BE2C (cell line): ENCODE data around the gene MAP4K5.
"Not testable (repeated sequence)": the region's sequence is repeated elsewhere in the genome, so short reads cannot be mapped to it uniquely, and the experiment has no call there.

Experiments used
- DNase-seq: peaks from one replicate; pipeline ENCODE4 v3.0.0-alpha.2; 2020
- H3K27me3 ChIP-seq: fragments of 250-450 bp; sonication (Bioruptor Pico); 2 replicates; pipeline ENCODE4 v1.5.1; 2020; ENCODE audit warnings: mild to moderate bottlenecking
- H3K36me3 ChIP-seq: fragments of 250-450 bp; sonication (Bioruptor Pico); 2 replicates; pipeline ENCODE4 v1.5.1; 2020; ENCODE audit warnings: mild to moderate bottlenecking
- H3K4me1 ChIP-seq: fragments of 250-450 bp; sonication (Bioruptor Pico); 2 replicates; pipeline ENCODE4 v1.5.1; 2020
- H3K4me3 ChIP-seq: 2 replicates; pipeline ENCODE4 v1.5.1; 2011; ENCODE audit warnings: low read depth, low read length
- H3K9me3 ChIP-seq: fragments of 250-450 bp; sonication (Bioruptor Pico); 2 replicates; pipeline ENCODE4 v1.5.1; 2020
- TF ChIP-seq, protein P1 (sequence below): IDR thresholded peaks from 2 replicates; pipeline ENCODE4 v1.5.1; 2012; ENCODE audit warnings: mild to moderate bottlenecking, low read depth, low read length

The MAP4K5 gene

GRCh38 chr14:50545618-50546017 is 13.2 kb upstream of the MAP4K5 start:
- no peaks in the 10 kb centered on the region for H3K9me3 ChIP-seq
- TF ChIP-seq, protein P1, sequence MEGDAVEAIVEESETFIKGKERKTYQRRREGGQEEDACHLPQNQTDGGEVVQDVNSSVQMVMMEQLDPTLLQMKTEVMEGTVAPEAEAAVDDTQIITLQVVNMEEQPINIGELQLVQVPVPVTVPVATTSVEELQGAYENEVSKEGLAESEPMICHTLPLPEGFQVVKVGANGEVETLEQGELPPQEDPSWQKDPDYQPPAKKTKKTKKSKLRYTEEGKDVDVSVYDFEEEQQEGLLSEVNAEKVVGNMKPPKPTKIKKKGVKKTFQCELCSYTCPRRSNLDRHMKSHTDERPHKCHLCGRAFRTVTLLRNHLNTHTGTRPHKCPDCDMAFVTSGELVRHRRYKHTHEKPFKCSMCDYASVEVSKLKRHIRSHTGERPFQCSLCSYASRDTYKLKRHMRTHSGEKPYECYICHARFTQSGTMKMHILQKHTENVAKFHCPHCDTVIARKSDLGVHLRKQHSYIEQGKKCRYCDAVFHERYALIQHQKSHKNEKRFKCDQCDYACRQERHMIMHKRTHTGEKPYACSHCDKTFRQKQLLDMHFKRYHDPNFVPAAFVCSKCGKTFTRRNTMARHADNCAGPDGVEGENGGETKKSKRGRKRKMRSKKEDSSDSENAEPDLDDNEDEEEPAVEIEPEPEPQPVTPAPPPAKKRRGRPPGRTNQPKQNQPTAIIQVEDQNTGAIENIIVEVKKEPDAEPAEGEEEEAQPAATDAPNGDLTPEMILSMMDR: no peak
- no peaks in the 10 kb centered on the region for H3K27me3 ChIP-seq
- no peak overlapping the region for H3K4me3 ChIP-seq
- DNase-seq: no peak
- peaks cover 5% of the 10 kb centered on the region; the same call in 1 of the 2 replicates for H3K4me1 ChIP-seq
- H3K36me3 ChIP-seq: no peaks in the 10 kb centered on the region

DNA sequence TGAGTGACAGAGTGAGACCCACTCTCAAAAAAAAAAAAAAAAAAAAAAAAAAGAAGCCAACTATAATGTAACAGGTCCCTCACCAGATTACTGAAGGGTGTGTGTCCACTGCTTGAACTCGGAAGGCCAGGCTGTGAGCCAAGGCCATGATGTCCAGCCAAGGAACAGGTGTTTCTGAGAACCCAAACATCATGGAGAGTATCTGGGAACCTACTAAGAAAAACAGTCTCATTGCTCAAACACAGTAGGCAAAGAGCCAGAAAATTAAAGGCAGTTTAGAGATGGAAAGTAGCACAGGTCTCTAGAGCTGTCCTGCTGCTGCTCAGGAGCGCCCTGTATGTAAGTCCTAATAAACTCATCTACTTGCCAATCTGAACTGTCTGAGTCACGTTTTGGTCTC is 12.5 kb upstream of the MAP4K5 start:
- TF ChIP-seq, protein P1: no peak
- DNase-seq: no peak
- Histone ChIP-seq H3K9me3 (no peaks in the 10 kb centered on the region), H3K4me1 (peaks cover 5% of the 10 kb centered on the region; the same call in 1 of the 2 replicates), H3K4me3 (no peak overlapping the region), H3K27me3 (no peaks in the 10 kb centered on the region), H3K36me3 (no peaks in the 10 kb centered on the region)

- Histone ChIP-seq H3K27me3 (no peaks in the 10 kb centered on the region), H3K4me3 (no peak overlapping the region), H3K9me3 (no peaks in the 10 kb centered on the region; the same call in 1 of the 2 replicates), H3K4me1 (peaks cover 5% of the 10 kb centered on the region; the same call in 1 of the 2 replicates), H3K36me3 (no peaks in the 10 kb centered on the region)
- DNase-seq: peak; percentile 50
- TF ChIP-seq, protein P1: peak; percentile 66
Measured at GRCh38 chr14:50542941-50543418, 10.6 kb upstream of the MAP4K5 start.

DNA sequence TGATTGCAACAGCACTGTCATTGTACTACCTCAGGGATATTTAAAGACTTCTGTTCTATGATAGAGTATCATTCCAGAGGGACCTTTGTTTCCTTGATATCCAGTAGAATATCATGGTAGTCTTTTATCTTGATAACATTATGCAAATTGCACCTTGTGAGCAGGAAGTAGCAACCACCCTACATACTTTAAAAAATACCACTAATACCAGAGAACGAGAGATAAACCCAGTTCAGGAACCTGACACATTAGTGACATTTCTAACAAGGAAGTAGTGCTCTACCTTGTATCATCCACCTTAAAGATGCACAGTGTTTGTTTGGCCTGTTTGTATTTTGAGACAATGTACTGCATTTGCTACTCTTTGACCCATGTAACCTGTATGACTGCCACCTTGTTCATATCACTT is 8.8 kb upstream of the MAP4K5 start:
- Histone ChIP-seq H3K4me3 (no peak overlapping the region), H3K27me3 (no peaks in the 10 kb centered on the region), H3K9me3 (no peaks in the 10 kb centered on the region; the same call in 1 of the 2 replicates), H3K4me1 (peaks cover 5% of the 10 kb centered on the region; the same call in 1 of the 2 replicates), H3K36me3 (no peaks in the 10 kb centered on the region)
- DNase-seq: no peak
- TF ChIP-seq, protein P1: no peak

DNA sequence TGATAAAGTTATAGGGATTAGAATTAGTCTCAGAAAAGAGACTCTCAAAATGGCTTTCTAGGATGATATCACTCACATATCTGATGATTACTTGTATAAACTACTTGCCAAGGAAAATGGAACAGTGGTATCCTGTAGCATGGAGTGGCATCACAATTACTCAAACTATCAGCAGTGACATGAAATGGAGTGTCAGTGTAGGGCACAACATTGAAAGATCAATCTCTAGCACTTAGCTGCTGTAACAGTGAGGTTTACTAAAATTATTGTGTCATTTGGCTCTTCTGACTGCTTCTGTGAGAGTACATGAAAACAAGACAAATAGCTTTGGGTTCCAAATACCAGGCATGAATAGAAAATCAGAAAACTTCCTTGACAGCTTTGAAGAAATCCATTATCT is 6.7 kb upstream of the MAP4K5 start:
- TF ChIP-seq, protein P1: no peak
- no peak for DNase-seq
- Histone ChIP-seq H3K9me3 (no peaks in the 10 kb centered on the region; the same call in 1 of the 2 replicates), H3K36me3 (no peaks in the 10 kb centered on the region), H3K4me3 (no peak overlapping the region), H3K4me1 (peaks cover 5% of the 10 kb centered on the region; the same call in 1 of the 2 replicates), H3K27me3 (no peaks in the 10 kb centered on the region)

DNA sequence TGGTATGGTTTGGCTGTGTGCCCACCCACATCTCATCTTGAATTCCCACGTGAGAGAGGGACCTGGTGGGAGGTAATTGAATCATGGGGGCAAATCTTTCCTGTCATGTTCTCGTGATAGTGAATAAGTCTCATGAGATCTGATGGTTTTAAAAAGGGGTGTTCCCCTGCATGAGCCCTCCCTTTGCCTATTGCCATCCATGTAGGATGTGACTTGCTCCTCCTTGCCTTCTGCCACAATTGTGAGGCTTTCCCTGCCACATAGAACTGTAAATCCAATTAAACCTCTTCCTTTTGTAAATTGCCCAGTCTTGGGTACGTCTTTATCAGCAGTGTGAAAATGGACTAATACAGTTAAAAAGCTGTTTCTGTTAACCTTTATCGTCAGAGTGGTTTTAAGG is 5.7 kb upstream of the MAP4K5 start:
- DNase-seq, H3K27me3 ChIP-seq: not testable (repeated sequence)

More for the DNA sequence above, 5.7 kb upstream of the MAP4K5 start:
- H3K9me3 ChIP-seq, H3K36me3 ChIP-seq, H3K4me3 ChIP-seq, H3K4me1 ChIP-seq: not testable (repeated sequence)
